ENCODE results near the gene PLCXD1.
"Not testable (repeated sequence)": the region's sequence is repeated elsewhere in the genome, so short reads cannot be mapped to it uniquely, and the experiment has no call there.

The PLCXD1 gene

GRCh38 chrX:276581-277201, 4.5 kb upstream of the PLCXD1 start:
- no peaks in the 10 kb centered on the region for H3K36me3 Mint-ChIP-seq (ENCODE audit: low read depth)
- no peak overlapping the region for H3K27ac Mint-ChIP-seq
- H3K27me3 Mint-ChIP-seq = no peaks in the 10 kb centered on the region
- H3K9me3 Mint-ChIP-seq = no peaks in the 10 kb centered on the region
- peaks cover 17% of the 10 kb centered on the region for H3K4me1 Mint-ChIP-seq (ENCODE audit: low read depth)
- H3K4me3 Mint-ChIP-seq = peak overlapping the region; percentile 73

GRCh38 chrX:279757-280604, 1.2 kb upstream of the PLCXD1 start:
- H3K27me3 Mint-ChIP-seq; H3K27ac Mint-ChIP-seq; H3K4me3 Mint-ChIP-seq; H3K9me3 Mint-ChIP-seq; H3K36me3 Mint-ChIP-seq (ENCODE audit: low read depth): not testable (repeated sequence)
- H3K4me1 Mint-ChIP-seq (ENCODE audit: low read depth) = peaks cover 23% of the 10 kb centered on the region

DNA sequence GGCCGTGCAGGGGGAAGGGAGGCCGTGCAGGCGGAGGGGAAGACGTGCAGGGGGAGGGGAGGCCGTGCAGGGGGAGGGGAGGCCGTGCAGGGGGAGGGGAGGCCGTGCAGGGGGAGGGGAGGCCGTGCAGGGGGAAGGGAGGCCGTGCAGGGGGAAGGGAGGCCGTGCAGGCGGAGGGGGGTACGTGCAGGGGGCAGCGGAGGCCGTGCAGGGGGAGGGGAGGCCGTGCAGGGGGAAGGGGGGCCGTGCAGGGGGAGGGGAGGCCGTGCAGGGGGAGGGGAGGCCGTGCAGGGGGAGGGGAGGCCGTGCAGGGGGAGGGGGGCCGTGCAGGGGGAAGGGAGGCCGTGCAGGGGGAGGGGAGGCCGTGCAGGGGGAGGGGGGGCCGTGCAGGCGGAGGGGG, 459 bp upstream of the PLCXD1 start:
- not testable (repeated sequence) for H3K9me3 Mint-ChIP-seq, H3K27me3 Mint-ChIP-seq, H3K4me3 Mint-ChIP-seq, H3K27ac Mint-ChIP-seq
- Mint-ChIP-seq H3K4me1 (ENCODE audit: low read depth) (peaks cover 24% of the 10 kb centered on the region), H3K36me3 (ENCODE audit: low read depth) (peaks cover 11% of the 10 kb centered on the region)

- not testable (repeated sequence) for H3K27ac Mint-ChIP-seq
- Mint-ChIP-seq H3K4me1 (ENCODE audit: low read depth) (peaks cover 24% of the 10 kb centered on the region), H3K36me3 (ENCODE audit: low read depth) (peaks cover 12% of the 10 kb centered on the region)
Measured at GRCh38 chrX:282000-282681, 960 bp downstream of the PLCXD1 start.

DNA sequence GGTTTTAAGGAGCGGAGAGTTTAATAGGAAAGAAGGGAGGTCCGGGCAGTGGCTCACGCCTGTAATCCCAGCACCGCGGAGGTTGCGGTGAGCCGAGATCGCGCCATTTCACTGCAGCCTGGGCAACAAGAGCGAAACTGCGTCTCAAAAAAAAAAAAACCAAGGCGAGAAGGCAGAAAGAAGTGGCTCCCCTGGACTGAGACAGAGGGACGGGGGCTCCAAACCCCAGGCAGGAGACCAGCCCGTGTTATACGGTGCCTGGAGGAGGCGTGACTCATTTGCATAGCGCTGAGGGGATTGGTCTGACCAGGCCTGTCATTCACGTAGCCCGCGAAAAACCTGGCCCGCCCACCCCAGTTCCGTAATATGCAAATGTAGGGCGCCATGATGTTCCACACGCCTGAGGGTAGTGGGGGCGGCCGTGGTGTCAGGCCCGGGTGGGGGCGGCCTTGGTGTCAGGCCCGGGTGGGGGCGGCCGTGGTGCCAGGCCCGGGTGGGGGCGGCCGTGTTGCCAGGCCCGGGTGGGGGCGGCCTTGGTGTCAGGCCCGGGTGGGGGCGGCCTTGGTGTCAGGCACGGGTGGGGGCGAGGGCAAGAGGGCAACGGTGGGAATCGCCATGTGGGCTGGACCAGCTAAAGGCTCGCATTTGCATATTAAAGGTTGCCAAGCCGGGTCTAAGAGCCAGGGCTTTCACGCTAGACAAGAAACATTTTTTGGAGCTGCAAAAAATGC, 2.1 kb downstream of the PLCXD1 start:
- peaks cover 12% of the 10 kb centered on the region for H3K36me3 Mint-ChIP-seq (ENCODE audit: low read depth)
- H3K4me1 Mint-ChIP-seq (ENCODE audit: low read depth) = peaks cover 22% of the 10 kb centered on the region
- H3K27ac Mint-ChIP-seq = peak overlapping the region; percentile 95
- H3K27me3 Mint-ChIP-seq = no peaks in the 10 kb centered on the region
- H3K9me3 Mint-ChIP-seq = no peaks in the 10 kb centered on the region
- H3K4me3 Mint-ChIP-seq = peak overlapping the region; percentile 89

More at GRCh38 chrX:282000-282681, 960 bp downstream of the PLCXD1 start:
- not testable (repeated sequence) for H3K27me3 Mint-ChIP-seq, H3K9me3 Mint-ChIP-seq
- H3K4me3 Mint-ChIP-seq = peak overlapping the region; percentile 58

DNA sequence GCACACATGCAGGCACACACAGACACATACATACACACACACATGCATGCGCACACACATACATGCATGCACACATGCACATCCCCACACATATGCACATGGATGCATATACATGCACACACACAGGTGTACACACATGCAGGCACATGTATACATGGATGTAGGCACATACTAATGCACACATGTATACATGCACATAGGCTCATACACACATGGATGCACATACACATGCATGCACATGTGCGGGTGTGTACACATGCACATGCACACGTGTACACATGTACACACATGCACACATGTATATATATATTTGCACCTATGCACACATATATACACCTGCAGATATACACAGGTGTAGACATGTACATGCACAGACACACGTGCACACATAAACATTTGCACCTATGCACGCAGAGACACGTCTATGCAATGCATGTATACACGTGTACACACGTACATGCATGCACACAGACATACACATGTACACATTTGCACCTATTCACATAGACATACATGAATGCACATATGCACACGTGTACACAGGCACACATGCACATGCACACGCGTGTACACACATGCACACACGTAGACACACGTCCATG, 4.0 kb downstream of the PLCXD1 start:
- Mint-ChIP-seq H3K27ac (peak overlapping the region; percentile 36), H3K4me3 (no peak overlapping the region), H3K4me1 (ENCODE audit: low read depth) (peaks cover 10% of the 10 kb centered on the region), H3K27me3 (no peaks in the 10 kb centered on the region), H3K9me3 (no peaks in the 10 kb centered on the region), H3K36me3 (ENCODE audit: low read depth) (peaks cover 12% of the 10 kb centered on the region)

- peaks cover 16% of the 10 kb centered on the region for H3K36me3 Mint-ChIP-seq (ENCODE audit: low read depth)
- H3K4me1 Mint-ChIP-seq (ENCODE audit: low read depth) = peaks cover 10% of the 10 kb centered on the region
- H3K9me3 Mint-ChIP-seq = no peaks in the 10 kb centered on the region
- no peaks in the 10 kb centered on the region for H3K27me3 Mint-ChIP-seq
- H3K4me3 Mint-ChIP-seq = no peak overlapping the region
- H3K27ac Mint-ChIP-seq = no peak overlapping the region
Measured at GRCh38 chrX:287670-288069, 6.5 kb downstream of the PLCXD1 start.

- Mint-ChIP-seq H3K27me3 (no peaks in the 10 kb centered on the region), H3K27ac (no peak overlapping the region), H3K36me3 (ENCODE audit: low read depth) (peaks cover 20% of the 10 kb centered on the region), H3K4me3 (no peak overlapping the region), H3K9me3 (no peaks in the 10 kb centered on the region), H3K4me1 (ENCODE audit: low read depth) (peaks cover 10% of the 10 kb centered on the region)
Measured at GRCh38 chrX:288561-288991, 7.4 kb downstream of the PLCXD1 start.

- Mint-ChIP-seq H3K27me3 (no peaks in the 10 kb centered on the region), H3K9me3 (no peaks in the 10 kb centered on the region), H3K4me1 (ENCODE audit: low read depth) (peaks cover 1% of the 10 kb centered on the region), H3K27ac (no peak overlapping the region), H3K4me3 (no peak overlapping the region), H3K36me3 (ENCODE audit: low read depth) (peaks cover 13% of the 10 kb centered on the region)
Measured at GRCh38 chrX:290476-291166, 9.4 kb downstream of the PLCXD1 start.

DNA sequence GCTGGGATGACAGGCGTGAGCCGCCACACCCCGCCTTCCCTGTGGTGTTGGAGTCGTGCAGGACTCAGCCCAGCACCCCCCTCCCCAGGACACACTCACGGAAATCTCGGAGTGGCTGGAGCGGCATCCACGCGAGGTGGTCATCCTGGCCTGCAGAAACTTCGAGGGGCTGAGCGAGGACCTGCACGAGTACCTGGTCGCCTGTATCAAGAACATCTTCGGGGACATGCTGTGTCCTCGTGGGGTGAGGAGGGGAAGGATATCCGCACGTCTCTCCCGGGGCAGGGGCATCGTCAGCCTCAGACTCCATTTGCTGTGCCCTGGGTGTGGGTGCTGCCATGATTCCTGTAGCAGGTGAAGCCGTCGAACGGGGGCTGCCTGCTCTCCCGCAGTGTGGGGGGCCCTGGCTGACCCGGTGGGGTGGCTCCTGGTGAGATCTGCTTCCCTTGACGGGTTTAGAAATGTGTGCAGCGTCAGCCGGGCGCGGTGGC, 10.3 kb downstream of the PLCXD1 start:
- no peaks in the 10 kb centered on the region for H3K27me3 Mint-ChIP-seq
- H3K9me3 Mint-ChIP-seq = no peaks in the 10 kb centered on the region
- no peak overlapping the region for H3K4me3 Mint-ChIP-seq
- H3K36me3 Mint-ChIP-seq (ENCODE audit: low read depth) = peaks cover 15% of the 10 kb centered on the region
- no peaks in the 10 kb centered on the region for H3K4me1 Mint-ChIP-seq (ENCODE audit: low read depth)
- no peak overlapping the region for H3K27ac Mint-ChIP-seq

DNA sequence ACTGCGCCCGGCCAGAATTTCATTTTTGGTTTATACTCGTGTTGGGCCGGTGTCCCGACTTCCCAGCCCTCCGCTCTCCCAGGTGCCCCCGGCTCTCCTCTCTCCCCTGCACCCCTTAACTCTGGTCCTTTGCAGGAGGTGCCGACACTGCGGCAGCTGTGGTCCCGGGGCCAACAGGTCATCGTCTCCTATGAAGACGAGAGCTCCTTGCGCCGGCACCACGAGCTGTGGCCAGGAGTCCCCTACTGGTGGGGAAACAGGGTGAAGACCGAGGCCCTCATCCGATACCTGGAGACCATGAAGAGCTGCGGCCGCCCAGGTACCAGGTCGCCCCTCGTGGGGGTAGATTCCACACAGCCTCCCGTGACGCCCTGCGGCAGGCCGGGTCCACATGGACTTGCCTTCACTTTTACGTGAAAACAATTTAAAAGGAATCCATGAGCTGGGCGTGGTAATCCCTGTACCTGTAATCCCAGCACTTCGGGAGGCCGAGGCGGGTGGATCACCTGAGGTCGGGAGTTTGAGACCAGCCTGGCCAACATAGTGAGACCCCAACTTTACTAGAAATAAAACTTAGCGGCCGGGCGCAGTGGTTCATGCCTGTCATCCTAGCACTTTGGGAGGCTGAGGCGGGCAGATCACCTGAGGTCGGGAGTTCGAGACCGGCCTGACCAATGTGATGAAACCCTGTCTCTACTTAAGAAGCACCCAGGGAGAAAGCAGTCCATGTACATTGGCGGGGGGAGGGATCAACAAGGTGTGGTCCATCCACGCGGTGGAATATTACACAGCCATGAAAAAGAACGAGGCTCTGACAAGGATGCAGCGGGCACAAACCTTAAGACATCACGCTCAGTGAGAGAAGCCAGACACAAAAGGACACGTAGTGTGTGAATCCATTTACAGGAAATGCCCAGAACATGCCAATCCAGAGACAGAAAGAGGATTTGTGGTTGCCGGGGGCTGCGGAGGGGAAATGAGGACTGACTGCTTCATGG, 12.0 kb downstream of the PLCXD1 start:
- no peaks in the 10 kb centered on the region for H3K9me3 Mint-ChIP-seq
- no peaks in the 10 kb centered on the region for H3K4me1 Mint-ChIP-seq (ENCODE audit: low read depth)
- no peak overlapping the region for H3K4me3 Mint-ChIP-seq
- no peak overlapping the region for H3K27ac Mint-ChIP-seq
- no peaks in the 10 kb centered on the region for H3K27me3 Mint-ChIP-seq
- peaks cover 18% of the 10 kb centered on the region for H3K36me3 Mint-ChIP-seq (ENCODE audit: low read depth)

GRCh38 chrX:295136-295535, 14.0 kb downstream of the PLCXD1 start:
- H3K4me1 Mint-ChIP-seq (ENCODE audit: low read depth) = no peaks in the 10 kb centered on the region
- H3K36me3 Mint-ChIP-seq (ENCODE audit: low read depth) = peaks cover 18% of the 10 kb centered on the region

GRCh38 chrX:298993-299392, 17.8 kb downstream of the PLCXD1 start:
- Mint-ChIP-seq H3K36me3 (ENCODE audit: low read depth) (peaks cover 26% of the 10 kb centered on the region), H3K4me1 (ENCODE audit: low read depth) (no peaks in the 10 kb centered on the region), H3K9me3 (no peaks in the 10 kb centered on the region), H3K27me3 (no peaks in the 10 kb centered on the region), H3K27ac (no peak overlapping the region), H3K4me3 (no peak overlapping the region)

More at GRCh38 chrX:295136-295535, 14.0 kb downstream of the PLCXD1 start:
- Mint-ChIP-seq H3K9me3 (no peaks in the 10 kb centered on the region), H3K4me3 (no peak overlapping the region), H3K27me3 (no peaks in the 10 kb centered on the region), H3K27ac (no peak overlapping the region)
